GM23248 (cell line): Measurements from ENCODE around the gene CCL22.

Experiments used
- EZH2 ChIP-seq: fragments of 200-600 bp; sonication (generic); IDR thresholded peaks from 2 replicates; pipeline ENCODE4 v1.6.1; 2018; ENCODE audit warnings: antibody characterized with exemption, mild to moderate bottlenecking; ENCODE audit not compliant: insufficient read depth, poor library complexity, severe bottlenecking
- EZH2phosphoT487 ChIP-seq: fragments of 200-600 bp; sonication (generic); IDR thresholded peaks from 2 replicates; pipeline ENCODE4 v1.6.1; 2018; ENCODE audit warnings: antibody characterized with exemption, moderate library complexity, mild to moderate bottlenecking, low read depth; ENCODE audit not compliant: insufficient read depth

GRCh38 chr16:57325458-57325857 lies 33.1 kb upstream of the CCL22 start:
- TF ChIP-seq EZH2 (no peak), EZH2phosphoT487 (no peak)
